GM18498 (cell line): ENCODE results near the gene DNAJC24.
"Not testable (repeated sequence)": the region's sequence is repeated elsewhere in the genome, so short reads cannot be mapped to it uniquely, and the experiment has no call there.

Experiments
- ATAC-seq: cut with Tn5 transposase; IDR thresholded peaks from one replicate; pipeline ENCODE4 v1.9.1; 2021; ENCODE audit warnings: mild to moderate bottlenecking, moderate library complexity; ENCODE audit not compliant: unreplicated experiment

DNAJC24 gene, protein sequence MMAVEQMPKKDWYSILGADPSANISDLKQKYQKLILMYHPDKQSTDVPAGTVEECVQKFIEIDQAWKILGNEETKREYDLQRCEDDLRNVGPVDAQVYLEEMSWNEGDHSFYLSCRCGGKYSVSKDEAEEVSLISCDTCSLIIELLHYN

DNA sequence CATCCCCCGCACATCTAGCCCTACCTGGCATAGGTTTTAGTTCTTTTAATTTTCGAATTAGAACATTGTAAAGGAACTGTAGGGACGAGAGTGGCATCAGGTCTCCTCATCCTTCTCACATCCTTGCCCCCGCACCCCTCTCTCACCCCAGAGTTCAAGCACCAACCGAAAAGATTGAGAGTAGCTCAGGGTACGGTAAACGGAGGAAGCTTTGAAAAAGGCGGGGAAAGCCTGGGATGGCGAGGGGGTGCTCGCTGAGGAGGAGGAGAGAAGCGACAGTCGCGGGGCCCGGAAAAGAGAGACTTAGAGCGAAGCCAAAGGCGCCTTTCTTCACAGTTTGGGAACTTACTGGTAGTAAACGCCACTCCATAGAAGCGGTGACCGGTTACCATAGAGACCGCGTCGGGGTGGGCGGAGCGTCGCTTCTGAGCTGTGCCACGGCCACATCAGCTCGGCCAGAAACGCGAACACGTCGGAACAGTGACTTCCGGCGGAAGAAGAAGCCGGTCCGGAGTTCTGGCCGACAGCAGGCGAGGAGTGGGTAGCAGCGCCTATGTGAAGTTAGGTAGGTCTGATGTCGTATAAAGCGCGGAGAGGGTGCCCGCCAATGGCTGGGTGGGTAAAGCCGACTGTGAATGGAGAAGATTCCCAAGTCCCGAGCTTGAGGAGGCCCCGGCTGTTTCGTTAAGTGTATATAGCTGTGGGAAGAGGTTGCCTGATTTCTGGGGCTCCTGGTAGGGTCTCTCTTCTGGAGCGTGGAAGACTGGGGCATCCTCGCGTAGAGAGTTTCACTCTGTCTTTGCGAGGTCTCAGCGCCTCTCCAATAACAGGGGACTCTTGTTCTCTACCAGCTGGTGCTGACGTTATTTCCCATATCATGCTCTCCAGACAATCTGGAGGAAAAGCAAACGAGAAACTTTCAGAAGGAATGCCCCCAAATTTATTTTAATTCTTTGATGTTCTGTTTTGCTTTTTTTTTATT is at the start of gene DNAJC24, which contains the start of gene DCDC1:
Gene DNAJC24 (plus strand): TSS at position 513 of the 982 bp plus-strand sequence. CDS start 889 bp downstream, outside the sequence.
Gene DCDC1 (minus strand): TSS at position 392 of the 982 bp plus-strand sequence. CDS start 41,459 bp downstream, outside the sequence.
- ATAC-seq = peak; percentile 100

DNA sequence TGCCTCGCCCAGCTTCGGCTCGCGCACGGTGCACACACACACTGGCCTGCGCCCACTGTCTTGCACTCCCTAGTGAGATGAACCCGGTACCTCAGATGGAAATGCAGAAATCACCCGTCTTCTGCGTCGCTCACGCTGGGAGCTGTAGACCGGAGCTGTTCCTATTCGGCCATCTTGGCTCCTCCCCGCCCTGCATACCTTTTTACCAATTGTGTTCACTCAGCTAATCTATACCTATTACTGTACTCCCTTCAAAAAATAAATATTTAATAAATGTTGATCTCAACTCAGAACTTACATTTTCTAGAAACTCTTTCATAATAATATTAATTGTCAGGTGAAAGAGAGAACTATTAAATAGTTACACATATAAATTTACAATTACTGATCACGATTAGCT is 48.2 kb upstream of the DNAJC24 start:
- not testable (repeated sequence) for ATAC-seq

GRCh38 chr11:31323145-31323544 is 46.5 kb upstream of the DNAJC24 start:
- ATAC-seq = no peak

DNA sequence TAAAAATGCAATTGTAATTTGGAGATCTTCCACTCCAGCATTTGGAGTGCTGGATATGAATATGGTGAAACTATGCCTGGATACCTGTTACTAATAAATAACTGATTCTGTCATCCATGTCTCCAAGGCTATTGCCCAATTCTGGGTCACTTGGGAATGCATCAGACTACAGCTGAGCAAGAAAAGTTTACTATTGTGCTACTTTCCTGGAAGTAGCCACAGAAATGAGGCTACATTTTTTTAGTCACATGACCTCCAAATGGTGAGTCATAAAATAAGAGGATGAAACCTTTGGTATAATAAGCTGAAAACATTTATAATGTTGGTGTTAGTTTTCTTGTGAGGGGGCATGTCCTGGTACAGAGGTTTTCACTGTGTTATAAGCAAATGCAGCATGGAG is 44.5 kb upstream of the DNAJC24 start:
- no peak for ATAC-seq

DNA sequence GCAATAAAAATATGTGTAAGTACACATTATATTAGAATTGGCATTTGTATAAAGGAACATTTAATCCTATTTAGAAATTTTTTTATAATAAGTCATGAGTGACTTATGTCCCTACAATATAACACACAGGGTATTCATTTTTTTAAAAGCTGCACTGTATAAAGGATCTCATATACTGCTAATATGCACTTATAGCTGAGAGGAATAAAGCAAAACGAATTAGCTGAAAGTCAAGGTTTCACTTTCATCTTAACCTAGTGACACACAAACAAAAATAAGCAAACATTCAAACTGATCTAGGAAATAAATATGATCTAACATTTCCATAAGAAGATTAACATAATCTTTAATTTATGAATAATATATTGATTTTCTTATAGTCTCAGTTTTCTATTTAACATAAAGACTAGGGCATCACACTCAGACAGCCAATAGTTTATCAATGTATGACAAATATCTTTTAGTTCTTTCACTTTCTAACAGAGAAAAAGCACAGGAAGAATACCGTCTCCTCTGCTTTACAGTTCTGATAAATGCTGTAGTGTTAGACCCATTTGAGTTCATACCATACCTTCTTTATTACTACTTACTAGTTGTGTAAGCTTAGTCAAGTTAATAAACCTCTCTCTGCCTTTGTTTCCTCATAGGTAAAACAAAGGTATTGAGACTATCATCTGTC is 43.1 kb upstream of the DNAJC24 start:
- ATAC-seq = peak; percentile 70

DNA sequence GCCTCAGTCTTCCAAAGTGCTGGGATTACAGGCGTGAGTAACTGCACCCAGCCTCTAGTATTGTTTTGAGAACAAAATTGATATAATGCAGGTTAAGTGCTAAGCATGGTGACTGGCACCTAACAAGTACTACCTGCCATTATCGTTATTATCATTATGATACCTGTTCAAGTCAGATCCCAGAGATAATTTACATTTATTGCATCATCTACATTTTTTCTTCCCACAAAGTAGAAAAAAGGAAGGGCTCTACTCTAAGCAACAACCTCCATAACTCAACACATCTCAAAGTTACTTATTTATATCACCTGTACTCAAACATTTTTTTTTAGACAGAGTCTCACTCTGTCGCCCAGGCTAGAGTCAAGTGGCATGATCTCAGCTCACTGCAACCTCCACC is 42.2 kb upstream of the DNAJC24 start:
- ATAC-seq = no peak

- ATAC-seq = no peak
Measured at GRCh38 chr11:31328697-31329096, 41.0 kb upstream of the DNAJC24 start.

DNA sequence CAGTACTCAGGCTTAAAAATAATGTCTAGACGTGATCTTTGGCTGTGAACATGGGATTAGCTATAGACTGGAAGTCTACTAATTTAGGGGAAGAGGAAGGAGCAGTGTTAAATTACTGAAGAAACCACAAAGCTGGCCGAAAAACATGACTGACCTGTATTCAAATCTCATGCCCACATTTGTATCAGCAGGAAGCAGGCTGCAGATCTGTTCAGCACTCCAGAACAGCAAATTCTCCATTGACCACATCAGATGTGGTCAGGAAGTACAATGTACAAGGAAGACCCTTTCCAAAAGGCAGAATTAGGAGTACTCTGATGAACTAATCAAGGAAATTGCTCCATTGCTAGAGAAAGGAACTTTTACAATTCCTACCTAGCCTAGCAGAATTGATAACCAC is 31.9 kb upstream of the DNAJC24 start:
- no peak for ATAC-seq

- ATAC-seq = no peak
Measured at GRCh38 chr11:31340903-31341572, 28.6 kb upstream of the DNAJC24 start.

- no peak for ATAC-seq
Measured at GRCh38 chr11:31351168-31351567, 18.5 kb upstream of the DNAJC24 start.

- ATAC-seq = no peak
Measured at GRCh38 chr11:31355131-31355530, 14.5 kb upstream of the DNAJC24 start.

DNA sequence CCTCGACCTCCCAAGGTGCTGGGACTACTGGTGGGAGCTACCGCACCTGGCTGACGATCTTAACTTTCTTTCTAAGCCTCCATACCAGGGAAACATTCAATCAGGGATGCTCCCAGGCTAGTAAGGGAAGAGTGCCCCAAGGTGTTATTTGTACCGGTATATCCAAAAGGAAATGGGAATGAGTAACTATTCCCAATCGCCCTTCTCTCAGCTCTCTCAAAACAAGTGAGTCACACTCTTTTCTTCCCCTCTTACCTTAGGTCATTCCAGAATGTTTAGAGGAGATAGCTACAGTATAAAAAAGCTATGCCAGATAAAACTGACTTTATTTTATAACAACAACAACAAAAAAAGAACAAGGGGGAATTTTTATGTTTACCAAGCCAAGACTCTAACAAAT is 13.8 kb upstream of the DNAJC24 start:
- no peak for ATAC-seq

GRCh38 chr11:31361743-31362142 is 7.9 kb upstream of the DNAJC24 start:
- ATAC-seq = no peak

DNA sequence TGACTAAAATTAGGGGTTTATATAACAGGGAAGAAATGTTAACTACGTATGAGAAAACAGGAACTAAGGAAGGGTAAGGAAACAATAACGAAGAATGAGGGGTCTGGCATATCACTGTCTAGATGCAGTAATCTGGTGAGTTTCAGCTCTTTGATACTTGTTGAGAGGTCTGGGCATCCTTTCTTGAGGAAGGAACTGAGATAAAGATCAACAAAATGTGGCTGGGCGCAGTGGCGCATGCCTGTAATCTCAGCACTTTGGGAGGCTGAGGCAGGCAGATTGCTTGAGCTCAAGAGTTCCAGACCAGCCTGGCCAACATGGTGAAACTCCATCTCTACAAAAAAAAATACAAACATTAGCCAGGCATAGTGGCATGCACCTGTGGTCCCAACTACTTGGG is 2.9 kb upstream of the DNAJC24 start:
- ATAC-seq = no peak

DNA sequence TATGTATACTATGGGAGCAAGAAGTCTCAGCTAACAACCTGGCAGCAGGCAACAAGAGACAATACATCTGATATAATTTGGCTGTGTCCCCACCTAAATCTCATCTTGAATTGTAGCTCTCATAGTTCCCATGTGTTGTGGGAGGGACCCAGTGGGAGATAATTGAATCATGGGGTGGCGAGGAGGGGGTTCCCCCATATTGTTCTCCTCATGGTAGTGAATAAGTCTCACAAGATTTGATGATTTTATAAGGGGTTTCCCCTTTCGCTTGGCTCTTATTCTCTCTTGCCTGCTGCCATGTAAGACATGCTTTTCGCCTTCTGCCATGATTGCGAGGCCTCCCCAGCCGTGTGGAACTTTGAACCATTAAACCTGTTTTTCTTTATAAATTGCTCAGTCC is 6.2 kb downstream of the DNAJC24 start:
- no peak for ATAC-seq

GRCh38 chr11:31383116-31383515 is 13.5 kb downstream of the DNAJC24 start:
- no peak for ATAC-seq

GRCh38 chr11:31387379-31387778 is 17.7 kb downstream of the DNAJC24 start:
- ATAC-seq = no peak

GRCh38 chr11:31397239-31397834 is 27.7 kb downstream of the DNAJC24 start:
- ATAC-seq = no peak

DNA sequence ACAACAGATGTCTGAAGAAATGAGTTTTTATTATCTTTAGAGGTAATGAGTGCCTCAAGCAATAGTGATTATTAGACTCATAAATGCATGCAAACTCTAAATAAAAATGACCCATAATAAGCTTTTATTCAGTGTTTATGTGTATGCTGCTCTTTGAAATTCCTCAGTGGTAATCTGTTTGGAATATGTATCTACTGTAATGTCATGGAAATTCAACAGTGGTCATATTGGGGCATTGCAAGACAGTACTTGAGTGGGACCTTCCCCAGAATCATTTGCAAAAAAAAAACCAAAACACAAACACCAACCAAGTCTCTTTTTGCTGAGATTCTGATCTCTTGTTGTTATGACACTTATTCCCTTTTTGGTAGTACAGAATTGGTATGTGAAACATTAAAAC is 35.0 kb downstream of the DNAJC24 start:
- ATAC-seq = no peak

DNA sequence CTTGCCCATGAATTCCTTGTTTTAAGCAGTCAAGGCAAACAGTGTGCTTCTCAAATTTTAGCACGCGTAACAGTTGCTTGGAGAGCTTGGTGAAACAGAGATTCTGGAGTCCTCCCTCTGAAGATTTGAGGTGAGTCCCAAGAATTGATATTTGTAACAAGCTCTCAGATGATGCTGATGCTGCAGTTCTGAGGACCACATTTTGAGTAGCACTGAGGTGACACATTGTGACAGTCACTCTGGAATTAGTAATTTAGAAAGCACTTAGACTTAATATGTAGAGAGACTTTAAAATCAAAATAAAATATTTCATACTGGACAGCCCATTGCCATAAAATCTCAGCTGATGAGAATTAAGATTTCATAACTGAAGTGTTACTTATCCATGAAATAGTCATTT is 38.5 kb downstream of the DNAJC24 start:
- no peak for ATAC-seq

GRCh38 chr11:31412946-31413345 is 43.3 kb downstream of the DNAJC24 start:
- ATAC-seq = no peak
